Measurements from ENCODE around the gene PHPT1. TPM values are rescaled to one million over a fixed set of nuclear protein-coding genes. Genes with fewer than 3 reads are reported as not detected.

PHPT1 gene
- total RNA-seq, 4 donors from 2014 or later, result 43.4 to 84.1 (median 53.9) TPM

GRCh38 chr9:136803551-136804508 is 45.4 kb upstream of the PHPT1 start:
- no peak for DNase-seq (ENCODE audit: extremely low spot score)
- no peak overlapping the region for H3K27ac ChIP-seq (replicated peaks in 1 of 4)
- 97% methylated on average over 17 of the region's 22 CpGs for WGBS
- H3K4me1 ChIP-seq, result peaks cover 34 to 51% (median 42%) of the 10 kb centered on the region in 4 donors
- H3K36me3 ChIP-seq, result peaks cover 0 to 14% (median 4%) of the 10 kb centered on the region in 4 donors
- H3K27me3 ChIP-seq, result peaks cover 6 to 43% (median 33%) of the 10 kb centered on the region in 4 donors
- H3K4me3 ChIP-seq, result no peak overlapping the region
- intact Hi-C loops (cut with DNase I), result loop anchor here (5.0 kb wide), 1 partner anchor 43 kb away; the partner anchor contains the start of gene PHPT1
- no peak for TF ChIP-seq POLR2A (IDR thresholded peaks at IDR 0.05; ENCODE audit: low read depth)
- TF ChIP-seq POLR2AphosphoS5 (IDR thresholded peaks at IDR 0.05), result no peak
- TF ChIP-seq CTCF (IDR thresholded peaks at IDR 0.05), result no peak
- TF ChIP-seq EP300 (IDR thresholded peaks at IDR 0.05), result no peak
- H3K9me3 ChIP-seq, result no peaks in the 10 kb centered on the region

- H3K9me3 ChIP-seq, result no peaks in the 10 kb centered on the region
- no peak for TF ChIP-seq CTCF (IDR thresholded peaks at IDR 0.05)
- no peak for TF ChIP-seq POLR2A (IDR thresholded peaks at IDR 0.05; ENCODE audit: low read depth)
- no peak for TF ChIP-seq EP300 (IDR thresholded peaks at IDR 0.05)
- TF ChIP-seq POLR2AphosphoS5 (IDR thresholded peaks at IDR 0.05), result no peak
- no peak overlapping the region for H3K27ac ChIP-seq (replicated peaks in 1 of 4)
- 92% methylated on average over 2 of the region's 20 CpGs for WGBS
- peaks cover 39 to 51% (median 46%) of the 10 kb centered on the region in 4 donors for H3K4me1 ChIP-seq
- H3K27me3 ChIP-seq, result peaks cover 2 to 35% (median 24%) of the 10 kb centered on the region in 4 donors
- DNase-seq (ENCODE audit: extremely low spot score), result no peak
- peaks cover 0 to 14% (median 5%) of the 10 kb centered on the region in 4 donors for H3K36me3 ChIP-seq
- H3K4me3 ChIP-seq, result no peak overlapping the region
- intact Hi-C loops (cut with DNase I), result loop anchor here (5.0 kb wide), 1 partner anchor 43 kb away; the partner anchor contains the start of gene PHPT1
These were observed 44.6 kb upstream of the PHPT1 start for GRCh38 chr9:136804509-136805206.

- DNase-seq (ENCODE audit: extremely low spot score), result no peak
- intact Hi-C loops (cut with DNase I), result no loop called here
- H3K9me3 ChIP-seq, result no peaks in the 10 kb centered on the region
- WGBS, result 86% methylated on average over 11 of the region's 12 CpGs
- H3K36me3 ChIP-seq, result peaks cover 0 to 14% (median 6%) of the 10 kb centered on the region in 4 donors
- no peak overlapping the region for H3K4me3 ChIP-seq
- no peak for TF ChIP-seq CTCF (IDR thresholded peaks at IDR 0.05)
- H3K27me3 ChIP-seq, result peaks cover 0 to 28% (median 18%) of the 10 kb centered on the region in 4 donors
- H3K27ac ChIP-seq (replicated peaks in 1 of 4), result no peak overlapping the region
- peaks cover 39 to 51% (median 46%) of the 10 kb centered on the region in 4 donors for H3K4me1 ChIP-seq
These were observed 43.9 kb upstream of the PHPT1 start for GRCh38 chr9:136805207-136805740.

- H3K27me3 ChIP-seq, result peaks cover 0 to 21% (median 11%) of the 10 kb centered on the region in 4 donors
- 97% methylated on average over 6 of the region's 10 CpGs for WGBS
- H3K36me3 ChIP-seq, result peaks cover 0 to 21% (median 8%) of the 10 kb centered on the region in 4 donors
- H3K4me1 ChIP-seq, result peaks cover 32 to 51% (median 46%) of the 10 kb centered on the region in 4 donors
- intact Hi-C loops (cut with DNase I), result no loop called here
- no peaks in the 10 kb centered on the region for H3K9me3 ChIP-seq
- no peak overlapping the region for H3K4me3 ChIP-seq
- no peak for DNase-seq (ENCODE audit: extremely low spot score)
- TF ChIP-seq POLR2A (IDR thresholded peaks at IDR 0.05; ENCODE audit: low read depth) (no peak), CTCF (IDR thresholded peaks at IDR 0.05) (no peak), EP300 (IDR thresholded peaks at IDR 0.05) (no peak), POLR2AphosphoS5 (IDR thresholded peaks at IDR 0.05) (no peak)
- no peak overlapping the region for H3K27ac ChIP-seq (replicated peaks in 1 of 4)
These were observed 43.1 kb upstream of the PHPT1 start for GRCh38 chr9:136806067-136806466.
